NB4 (cell line): ENCODE results near the gene RERE.

Experiments used
- CTCF ChIP-seq: IDR thresholded peaks from one replicate; pipeline ENCODE4 v1.5.1; 2012; ENCODE audit warnings: low read depth, low read length
- MYC ChIP-seq: IDR thresholded peaks from 2 replicates; pipeline ENCODE4 v1.6.1; 2011; ENCODE audit warnings: low read depth, low read length

GRCh38 chr1:8333246-8333987, 484.0 kb downstream of the RERE start:
- TF ChIP-seq CTCF, result no peak
- no peak for TF ChIP-seq MYC
